ENCODE measurements around the gene ZHX3. TPM values are rescaled to one million over a fixed set of nuclear protein-coding genes. Genes with fewer than 3 reads are reported as not detected.

Gene ZHX3
- total RNA-seq, 1 experiment from 2014 or later, result 22.7 TPM

DNA sequence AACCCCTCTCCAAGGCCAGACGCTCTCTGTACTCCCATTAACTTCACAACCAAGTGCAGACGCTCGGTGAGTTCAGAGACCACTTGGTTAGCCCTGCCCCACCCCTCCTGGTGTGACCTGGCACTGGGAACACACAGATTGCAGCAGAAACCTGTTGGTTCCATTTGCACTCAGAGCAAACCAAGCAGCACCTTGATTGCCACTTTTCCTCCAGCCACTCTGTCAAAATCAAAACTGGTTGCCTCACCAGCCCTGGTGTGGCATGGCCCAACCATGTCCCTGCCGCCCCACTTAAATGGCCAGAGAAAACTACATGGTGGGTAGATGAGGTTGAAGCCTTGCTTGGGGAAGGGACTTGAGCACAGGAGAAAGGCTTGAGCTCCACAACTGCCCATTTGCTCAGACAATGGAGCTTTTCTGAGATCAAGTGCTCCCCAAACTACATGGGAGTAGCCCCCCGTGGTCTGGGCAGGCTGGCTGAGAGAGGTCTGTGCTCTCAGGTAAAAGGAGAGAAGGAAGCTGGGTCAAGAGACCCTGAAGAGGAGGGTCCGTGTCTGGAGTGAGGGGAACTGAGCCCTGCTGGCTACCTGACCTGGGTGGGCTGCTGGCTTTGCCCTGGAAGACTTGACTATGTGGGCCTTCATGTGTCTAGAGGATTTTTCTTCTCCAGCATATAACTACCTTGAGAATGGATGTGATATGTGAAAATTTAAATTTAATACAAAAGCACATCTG lies 136.8 kb downstream of the ZHX3 start:
- H3K27ac Mint-ChIP-seq (ENCODE audit: unreplicated experiment), result no peak overlapping the region
- CTCF ChIA-PET, result no interaction called here
- no peak overlapping the region for H3K4me3 Mint-ChIP-seq (ENCODE audit: low read depth, unreplicated experiment)
- no peak for TF ChIP-seq CTCF (IDR thresholded peaks at IDR 0.05; ENCODE audit: unreplicated experiment)
- H3K9me3 Mint-ChIP-seq (ENCODE audit: low read depth, unreplicated experiment), result no peaks in the 10 kb centered on the region
- H3K36me3 Mint-ChIP-seq (ENCODE audit: insufficient read depth, unreplicated experiment), result peaks cover 4% of the 10 kb centered on the region
- DNase-seq, result no peak
- BruUV-seq (replicated peaks), result no TSS peak
- H3K27me3 Mint-ChIP-seq (ENCODE audit: unreplicated experiment), result no peaks in the 10 kb centered on the region
- intact Hi-C loops (cut with micrococcal nuclease; ENCODE audit: unreplicated experiment), result no loop called here
- H3K4me1 Mint-ChIP-seq (ENCODE audit: low read depth, unreplicated experiment), result no peaks in the 10 kb centered on the region

- no peak for DNase-seq
- H3K9me3 Mint-ChIP-seq (ENCODE audit: low read depth, unreplicated experiment), result no peaks in the 10 kb centered on the region
- no peak overlapping the region for H3K4me3 Mint-ChIP-seq (ENCODE audit: low read depth, unreplicated experiment)
- H3K4me1 Mint-ChIP-seq (ENCODE audit: low read depth, unreplicated experiment), result no peaks in the 10 kb centered on the region
- peaks cover 4% of the 10 kb centered on the region for H3K36me3 Mint-ChIP-seq (ENCODE audit: insufficient read depth, unreplicated experiment)
- BruUV-seq (replicated peaks), result no TSS peak
- no peaks in the 10 kb centered on the region for H3K27me3 Mint-ChIP-seq (ENCODE audit: unreplicated experiment)
- intact Hi-C loops (cut with micrococcal nuclease; ENCODE audit: unreplicated experiment), result no loop called here
- H3K27ac Mint-ChIP-seq (ENCODE audit: unreplicated experiment), result no peak overlapping the region
- CTCF ChIA-PET, result no interaction called here
- no peak for TF ChIP-seq CTCF (IDR thresholded peaks at IDR 0.05; ENCODE audit: unreplicated experiment)
These were observed 137.6 kb downstream of the ZHX3 start for GRCh38 chr20:41179961-41180360.

GRCh38 chr20:41178904-41179432 lies 138.6 kb downstream of the ZHX3 start:
- Mint-ChIP-seq H3K27ac (ENCODE audit: unreplicated experiment) (no peak overlapping the region), H3K36me3 (ENCODE audit: insufficient read depth, unreplicated experiment) (peaks cover 4% of the 10 kb centered on the region), H3K9me3 (ENCODE audit: low read depth, unreplicated experiment) (no peaks in the 10 kb centered on the region), H3K27me3 (ENCODE audit: unreplicated experiment) (no peaks in the 10 kb centered on the region), H3K4me3 (ENCODE audit: low read depth, unreplicated experiment) (no peak overlapping the region), H3K4me1 (ENCODE audit: low read depth, unreplicated experiment) (no peaks in the 10 kb centered on the region)
- no TSS peak for BruUV-seq (replicated peaks)
- CTCF ChIA-PET, result no interaction called here
- TF ChIP-seq CTCF (IDR thresholded peaks at IDR 0.05; ENCODE audit: unreplicated experiment), result no peak
- no peak for DNase-seq
- intact Hi-C loops (cut with micrococcal nuclease; ENCODE audit: unreplicated experiment), result no loop called here

- intact Hi-C loops (cut with micrococcal nuclease; ENCODE audit: unreplicated experiment), result no loop called here
- Mint-ChIP-seq H3K36me3 (ENCODE audit: insufficient read depth, unreplicated experiment) (peaks cover 4% of the 10 kb centered on the region), H3K9me3 (ENCODE audit: low read depth, unreplicated experiment) (no peaks in the 10 kb centered on the region), H3K27me3 (ENCODE audit: unreplicated experiment) (no peaks in the 10 kb centered on the region), H3K4me1 (ENCODE audit: low read depth, unreplicated experiment) (no peaks in the 10 kb centered on the region), H3K4me3 (ENCODE audit: low read depth, unreplicated experiment) (no peak overlapping the region), H3K27ac (ENCODE audit: unreplicated experiment) (no peak overlapping the region)
- no peak for TF ChIP-seq CTCF (IDR thresholded peaks at IDR 0.05; ENCODE audit: unreplicated experiment)
- DNase-seq, result no peak
- CTCF ChIA-PET, result no interaction called here
- no TSS peak for BruUV-seq (replicated peaks)
These were observed 139.0 kb downstream of the ZHX3 start for GRCh38 chr20:41178495-41178894.
